Mucosa of rectum (tissue), 2 donors: ENCODE measurements around the gene EEFSEC.

ENCODE experiments used
- H3K27ac ChIP-seq, 2 donors: one replicate each; pipeline ENCODE4 v1.7.0; 2013; ENCODE audit warnings: inconsistent platforms in 2 of 2, low read depth in 2 of 2, low read length in 2 of 2
- H3K27me3 ChIP-seq, 2 donors: one replicate each; pipeline ENCODE4 v1.7.0; 2013; ENCODE audit warnings: low read length in 2 of 2; ENCODE audit not compliant: control insufficient read depth in 2 of 2, insufficient read depth in 2 of 2
- H3K36me3 ChIP-seq, 2 donors: one replicate each; pipeline ENCODE4 v1.7.0; 2013; ENCODE audit warnings: low read length in 2 of 2; ENCODE audit not compliant: control insufficient read depth in 2 of 2, insufficient read depth in 2 of 2
- H3K4me1 ChIP-seq, 2 donors: one replicate each; pipeline ENCODE4 v1.7.0; 2013; ENCODE audit warnings: low read length in 2 of 2, mild to moderate bottlenecking in 1 of 2; ENCODE audit not compliant: control insufficient read depth in 2 of 2, insufficient read depth in 2 of 2
- H3K4me3 ChIP-seq, 2 donors: one replicate each; pipeline ENCODE4 v1.7.0; 2013; ENCODE audit warnings: low read length in 2 of 2
- H3K9ac ChIP-seq, 2 donors: one replicate each; pipeline ENCODE4 v1.7.0; 2013; ENCODE audit warnings: low read length in 2 of 2, low read depth in 1 of 2, mild to moderate bottlenecking in 1 of 2
- H3K9me3 ChIP-seq, 2 donors: one replicate each; pipeline ENCODE4 v1.7.0; 2013; ENCODE audit warnings: low read length in 2 of 2; ENCODE audit not compliant: control insufficient read depth in 2 of 2
- donor health status: healthy.
- donor health status: Normal muscosa, but diverticular disease.

EEFSEC gene

GRCh38 chr3:128366136-128366535 lies 212.9 kb downstream of the EEFSEC start:
- Histone ChIP-seq H3K27me3 (no peaks in the 10 kb centered on the region), H3K9ac (no peak overlapping the region), H3K27ac (no peak overlapping the region), H3K4me3 (no peak overlapping the region), H3K4me1 (no peaks in the 10 kb centered on the region), H3K36me3 (peaks cover 3 to 8% of the 10 kb centered on the region in 2 donors), H3K9me3 (no peaks in the 10 kb centered on the region)

GRCh38 chr3:128366652-128367051 lies 213.4 kb downstream of the EEFSEC start:
- Histone ChIP-seq H3K9ac (no peak overlapping the region), H3K27ac (no peak overlapping the region), H3K36me3 (peaks cover 3 to 8% of the 10 kb centered on the region in 2 donors)

DNA sequence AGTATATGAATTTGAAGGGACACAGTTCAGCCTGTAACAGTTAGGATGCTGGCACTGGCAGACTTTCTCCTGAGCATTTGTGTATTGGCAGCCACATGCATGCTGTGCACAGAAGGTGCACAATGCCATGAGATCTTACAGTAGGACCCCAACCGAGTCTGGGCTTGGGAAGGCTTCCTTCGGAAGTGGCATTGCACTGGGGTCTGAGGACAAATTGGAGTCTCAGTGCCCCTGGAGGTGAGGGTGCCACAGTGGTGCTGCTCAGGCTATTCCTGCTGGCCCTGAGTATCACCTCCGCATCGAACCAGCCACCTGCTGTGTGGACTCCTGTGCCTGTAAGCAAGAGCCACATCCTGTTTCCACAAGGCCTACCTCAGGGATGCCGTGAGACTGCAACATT lies 213.9 kb downstream of the EEFSEC start:
- H3K9me3 ChIP-seq, result no peaks in the 10 kb centered on the region
- H3K4me1 ChIP-seq, result no peaks in the 10 kb centered on the region
- no peak overlapping the region for H3K4me3 ChIP-seq
- peaks cover 3 to 8% of the 10 kb centered on the region in 2 donors for H3K36me3 ChIP-seq
- no peak overlapping the region for H3K27ac ChIP-seq
- no peaks in the 10 kb centered on the region for H3K27me3 ChIP-seq
- H3K9ac ChIP-seq, result no peak overlapping the region

More at GRCh38 chr3:128366652-128367051, 213.4 kb downstream of the EEFSEC start:
- H3K27me3 ChIP-seq, result no peaks in the 10 kb centered on the region
- H3K9me3 ChIP-seq, result no peaks in the 10 kb centered on the region
- H3K4me3 ChIP-seq, result no peak overlapping the region
- no peaks in the 10 kb centered on the region for H3K4me1 ChIP-seq

- H3K9me3 ChIP-seq, result no peaks in the 10 kb centered on the region
- no peak overlapping the region for H3K9ac ChIP-seq
- H3K27me3 ChIP-seq, result no peaks in the 10 kb centered on the region
- no peak overlapping the region for H3K4me3 ChIP-seq
- peaks cover 3 to 8% of the 10 kb centered on the region in 2 donors for H3K36me3 ChIP-seq
- H3K4me1 ChIP-seq, result no peaks in the 10 kb centered on the region
- H3K27ac ChIP-seq, result no peak overlapping the region
Observed at GRCh38 chr3:128367761-128368160, 214.5 kb downstream of the EEFSEC start.

- H3K4me3 ChIP-seq, result no peak overlapping the region
- no peaks in the 10 kb centered on the region for H3K27me3 ChIP-seq
- H3K4me1 ChIP-seq, result no peaks in the 10 kb centered on the region
- peaks cover 3 to 8% of the 10 kb centered on the region in 2 donors for H3K36me3 ChIP-seq
- H3K27ac ChIP-seq, result no peak overlapping the region
- no peaks in the 10 kb centered on the region for H3K9me3 ChIP-seq
- H3K9ac ChIP-seq, result no peak overlapping the region
Observed at GRCh38 chr3:128368626-128369025, 215.3 kb downstream of the EEFSEC start.

DNA sequence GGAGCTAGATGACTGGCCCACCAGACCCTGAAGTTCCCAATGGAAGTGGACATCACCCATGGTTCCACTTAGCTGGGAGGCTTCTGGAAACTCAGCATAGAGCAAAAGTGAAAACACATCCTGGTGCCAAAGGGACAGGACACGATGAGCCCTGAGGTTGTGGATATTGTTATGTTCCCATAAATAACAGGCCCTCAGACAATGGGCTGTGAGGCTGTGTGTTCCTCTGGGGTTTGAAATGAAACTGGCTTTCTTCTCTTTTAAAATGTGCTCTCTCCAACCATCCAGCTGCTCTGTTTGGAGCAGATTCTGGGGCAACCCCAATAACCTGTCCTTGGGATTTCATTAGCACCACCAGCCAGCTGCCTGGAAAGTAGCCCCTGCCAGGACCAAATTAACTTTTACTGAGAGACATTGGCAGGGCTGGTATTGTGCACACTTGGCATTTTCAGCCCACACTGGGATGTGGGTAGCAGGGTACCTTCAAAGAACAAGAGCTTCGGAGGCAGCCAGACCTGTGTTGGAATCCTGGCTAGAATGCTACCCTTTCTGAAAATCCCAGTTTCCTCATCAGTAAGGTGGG lies 215.9 kb downstream of the EEFSEC start:
- H3K4me1 ChIP-seq, result no peaks in the 10 kb centered on the region
- H3K9me3 ChIP-seq, result no peaks in the 10 kb centered on the region
- H3K4me3 ChIP-seq, result no peak overlapping the region
- H3K36me3 ChIP-seq, result peaks cover 3 to 8% of the 10 kb centered on the region in 2 donors
- H3K27me3 ChIP-seq, result no peaks in the 10 kb centered on the region
- no peak overlapping the region for H3K9ac ChIP-seq
- no peak overlapping the region for H3K27ac ChIP-seq

DNA sequence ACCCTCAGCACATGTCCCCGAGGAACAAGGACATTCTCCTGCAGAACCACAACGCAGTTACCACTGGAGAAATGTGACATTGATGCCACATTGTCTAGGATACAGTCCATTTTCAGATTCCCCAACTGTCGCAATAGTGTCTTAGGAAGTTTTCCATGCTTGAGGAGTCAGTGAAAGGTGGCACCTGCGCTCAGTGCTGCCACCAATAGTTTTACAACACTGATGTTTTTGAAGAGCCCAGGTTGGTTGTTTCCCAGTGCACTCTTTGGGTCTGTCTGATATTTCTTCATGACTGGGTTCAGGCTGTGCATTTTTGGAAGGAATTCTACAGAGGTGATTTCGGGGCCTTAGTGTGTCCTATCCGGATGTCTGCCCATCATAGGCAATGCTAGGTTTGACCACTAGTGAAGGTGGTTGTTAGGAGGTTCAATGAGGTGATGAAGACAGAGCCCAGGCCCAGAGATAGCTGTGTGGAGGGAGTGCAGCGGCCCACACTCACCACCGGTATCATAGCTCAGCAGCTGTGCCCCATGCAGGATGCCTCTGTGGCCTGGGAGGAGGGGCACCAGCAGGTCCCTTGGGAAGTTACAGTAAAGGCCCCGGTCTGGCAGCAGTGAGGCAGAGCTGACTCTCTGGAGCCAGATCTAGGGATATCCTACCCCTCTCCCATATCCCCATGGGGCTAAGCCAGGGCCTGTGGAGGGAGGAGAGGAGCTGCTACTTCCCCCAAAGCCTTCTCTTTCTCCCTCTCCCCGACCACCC lies 216.8 kb downstream of the EEFSEC start:
- Histone ChIP-seq H3K4me1 (no peaks in the 10 kb centered on the region), H3K36me3 (peaks cover 3 to 8% of the 10 kb centered on the region in 2 donors), H3K27ac (no peak overlapping the region), H3K9ac (no peak overlapping the region), H3K4me3 (no peak overlapping the region), H3K9me3 (no peaks in the 10 kb centered on the region), H3K27me3 (no peaks in the 10 kb centered on the region)

DNA sequence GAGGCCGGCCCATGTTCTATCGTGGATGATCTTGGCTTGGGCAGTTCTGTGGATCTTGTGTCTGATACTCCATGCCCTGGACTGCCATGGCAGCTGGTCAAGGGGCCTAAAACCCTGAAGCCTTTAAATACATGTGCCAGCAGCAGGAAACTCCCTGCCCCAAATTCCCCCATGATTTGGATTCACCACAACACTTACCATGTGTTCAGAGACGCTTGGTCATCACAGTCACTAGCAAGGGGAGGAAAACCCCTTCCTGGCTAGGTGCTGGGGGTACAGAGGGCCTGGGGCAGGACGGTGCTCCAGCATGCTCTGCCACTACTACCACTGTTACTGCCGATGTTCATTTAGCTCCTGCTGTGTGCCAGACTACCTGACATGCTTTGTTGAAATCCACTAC lies 219.0 kb downstream of the EEFSEC start:
- Histone ChIP-seq H3K27me3 (no peaks in the 10 kb centered on the region), H3K4me1 (no peaks in the 10 kb centered on the region)

DNA sequence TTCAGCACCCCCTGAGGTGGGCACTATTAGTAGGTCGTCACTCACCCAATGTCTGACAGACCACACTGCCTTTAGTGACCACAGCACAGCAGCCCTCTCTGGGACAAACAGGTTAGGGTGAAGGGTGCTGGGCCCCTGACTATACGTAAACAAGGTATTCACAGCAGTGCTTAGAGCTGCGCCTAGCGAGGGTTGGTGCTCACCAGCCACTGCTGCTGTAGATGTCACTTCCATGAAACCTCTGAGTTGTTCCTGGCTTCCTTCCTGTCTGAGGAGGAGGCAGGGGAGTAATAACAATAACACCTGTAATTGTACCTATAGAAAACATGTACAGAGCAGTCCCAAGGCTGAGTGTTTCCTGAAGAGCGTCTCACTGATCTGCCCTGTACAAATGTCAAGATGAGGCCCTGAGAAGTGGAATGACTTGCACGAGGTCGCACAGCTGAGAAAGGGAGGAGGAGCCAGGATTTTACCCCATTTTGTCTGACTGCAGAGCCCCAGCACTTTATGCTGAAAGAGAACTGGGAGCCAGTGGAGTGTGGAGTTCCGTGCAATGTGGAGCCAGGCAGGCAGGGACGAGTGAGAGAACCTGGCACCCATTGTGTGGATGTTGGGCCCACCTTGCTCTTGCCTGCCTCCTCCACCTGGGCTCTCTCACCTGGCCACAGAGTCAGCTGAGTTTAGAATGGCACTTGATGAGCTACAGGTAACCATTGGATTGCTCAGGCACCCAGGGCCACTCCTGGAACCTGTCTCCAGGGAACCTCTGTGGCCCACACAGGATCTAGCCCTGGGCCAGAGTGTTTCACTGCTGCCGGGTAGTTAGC lies 219.6 kb downstream of the EEFSEC start:
- Histone ChIP-seq H3K9me3 (no peaks in the 10 kb centered on the region), H3K36me3 (peaks cover 0 to 2% of the 10 kb centered on the region in 2 donors), H3K27me3 (no peaks in the 10 kb centered on the region), H3K4me3 (no peak overlapping the region), H3K4me1 (no peaks in the 10 kb centered on the region), H3K27ac (no peak overlapping the region), H3K9ac (no peak overlapping the region)

More for the DNA sequence above, 219.0 kb downstream of the EEFSEC start:
- Histone ChIP-seq H3K27ac (no peak overlapping the region), H3K36me3 (peaks cover 3 to 6% of the 10 kb centered on the region in 2 donors), H3K4me3 (no peak overlapping the region), H3K9ac (no peak overlapping the region), H3K9me3 (no peaks in the 10 kb centered on the region)
